GM10248 (cell line): ENCODE data around the gene DOC2A.

Experiments used
- CTCF ChIA-PET: fragments of 300-600 bp; sonication (Branson Sonifier 250); formaldehyde crosslinking; extraction: SDS; loops from one replicate; lab custom pipeline; 2021; ENCODE audit warnings: antibody characterized with exemption; lab: Yijun Ruan, JAX
- POLR2A ChIA-PET: fragments of 350-650 bp; sonication (Branson Sonifier 250); formaldehyde crosslinking; extraction: SDS; loops from one replicate; lab custom pipeline; 2020; ENCODE audit warnings: antibody characterized with exemption; lab: Yijun Ruan, JAX
- DNase-seq: peaks from one replicate; pipeline ENCODE4 v3.0.0; 2012; ENCODE audit errors: extremely low spot score
- CTCF ChIP-seq: IDR thresholded peaks from 2 replicates; pipeline ENCODE4 v1.5.1; 2012; ENCODE audit warnings: mild to moderate bottlenecking, low read depth; ENCODE audit errors: extremely low read depth, missing control alignments, control extremely low read depth

Gene DOC2A

GRCh38 chr16:29983420-29984136 lies 27.2 kb downstream of the DOC2A start:
- DNase-seq = no peak
- POLR2A ChIA-PET = no interaction called here
- TF ChIP-seq CTCF = no peak
- CTCF ChIA-PET = interaction anchor here (1.4 kb wide), 1 partner anchor 10 kb away, joined by 4 read pairs; the partner anchor contains the start of gene TAOK2

GRCh38 chr16:29982560-29983419 lies 28.0 kb downstream of the DOC2A start:
- ChIA-PET POLR2A (no interaction called here), CTCF (interaction anchor here (1.4 kb wide), 1 partner anchor 9 kb away, joined by 4 read pairs; the partner anchor contains the start of gene TAOK2)
- TF ChIP-seq CTCF = no peak
- no peak for DNase-seq

- TF ChIP-seq CTCF = no peak
- ChIA-PET POLR2A (no interaction called here), CTCF (interaction anchor here (0.6 to 2.7 kb wide), 5 partner anchors 9 to 158 kb away, joined by 3 to 8 read pairs (median 4); partner anchors contain the start of genes MVP and TMEM219)
- no peak for DNase-seq
Observed at GRCh38 chr16:29978564-29979270, 32.1 kb downstream of the DOC2A start.

GRCh38 chr16:29978081-29978480 lies 32.7 kb downstream of the DOC2A start:
- no peak for DNase-seq
- no peak for TF ChIP-seq CTCF
- CTCF ChIA-PET = interaction anchor here (0.6 to 2.7 kb wide), 3 partner anchors 10 to 27 kb away, joined by 3 to 8 read pairs (median 4); partner anchors contain the start of gene TMEM219
- POLR2A ChIA-PET = no interaction called here

- no peak for DNase-seq
- ChIA-PET CTCF (interaction anchor here (1.0 to 2.7 kb wide), 3 partner anchors 16 to 28 kb away, joined by 4 to 8 read pairs (median 7); partner anchors contain the start of gene TMEM219), POLR2A (no interaction called here)
- TF ChIP-seq CTCF = no peak
Observed at GRCh38 chr16:29977063-29977825, 33.6 kb downstream of the DOC2A start.
